ENCODE measurements around the gene MRPL10.

MRPL10 gene

DNA sequence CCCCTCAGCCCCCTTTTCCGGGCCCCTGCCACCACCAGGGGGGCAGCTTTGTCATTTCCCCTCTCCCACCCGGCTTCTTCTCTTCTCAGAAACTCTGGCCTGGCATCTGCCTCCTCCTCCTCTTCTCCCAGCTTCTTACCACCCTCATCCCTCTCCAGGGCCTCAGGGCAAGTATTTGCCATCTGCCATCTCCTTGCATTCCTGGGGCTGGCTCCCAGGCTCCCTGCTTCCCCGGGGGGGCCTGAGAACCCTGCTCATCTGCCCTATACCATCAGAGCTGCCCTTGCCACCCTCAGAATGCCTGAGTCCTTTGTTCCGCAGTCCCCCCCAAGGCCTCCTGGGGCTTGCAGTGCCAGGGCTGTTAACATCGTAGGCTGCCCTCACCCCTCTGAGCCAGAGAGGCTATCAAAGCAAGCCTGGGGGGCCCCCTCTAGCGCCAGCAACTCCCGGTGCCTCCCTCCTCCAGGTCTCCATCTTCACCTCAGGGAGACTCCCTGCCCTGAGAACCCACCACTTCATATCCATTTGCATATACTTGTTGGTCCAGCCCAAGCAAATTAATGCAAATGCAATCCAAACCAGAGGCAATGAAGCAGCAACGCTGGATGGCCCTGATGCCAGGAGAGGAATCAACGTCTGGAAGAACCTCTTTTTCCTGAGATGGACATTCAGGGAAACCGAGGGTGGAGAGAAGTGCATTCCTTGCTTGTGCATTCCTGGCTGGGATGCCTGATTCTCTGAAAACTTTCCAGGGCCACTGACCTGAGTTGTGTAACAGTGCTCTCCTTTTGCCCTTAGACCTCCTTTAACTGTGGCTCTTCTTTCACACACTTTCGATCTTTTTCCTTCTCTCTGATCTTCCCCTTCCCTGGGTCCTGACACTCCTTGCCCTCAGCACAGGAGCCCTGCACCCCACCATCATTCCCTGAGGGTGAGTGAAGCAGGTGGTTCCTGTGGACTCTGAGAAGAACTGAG, 44.0 kb upstream of the MRPL10 start:
- no peak overlapping the region for H3K27ac ChIP-seq
- no peak for TF ChIP-seq ZFX (IDR thresholded peaks at IDR 0.05; ENCODE audit: borderline replicate concordance)
- TF ChIP-seq, protein P1, sequence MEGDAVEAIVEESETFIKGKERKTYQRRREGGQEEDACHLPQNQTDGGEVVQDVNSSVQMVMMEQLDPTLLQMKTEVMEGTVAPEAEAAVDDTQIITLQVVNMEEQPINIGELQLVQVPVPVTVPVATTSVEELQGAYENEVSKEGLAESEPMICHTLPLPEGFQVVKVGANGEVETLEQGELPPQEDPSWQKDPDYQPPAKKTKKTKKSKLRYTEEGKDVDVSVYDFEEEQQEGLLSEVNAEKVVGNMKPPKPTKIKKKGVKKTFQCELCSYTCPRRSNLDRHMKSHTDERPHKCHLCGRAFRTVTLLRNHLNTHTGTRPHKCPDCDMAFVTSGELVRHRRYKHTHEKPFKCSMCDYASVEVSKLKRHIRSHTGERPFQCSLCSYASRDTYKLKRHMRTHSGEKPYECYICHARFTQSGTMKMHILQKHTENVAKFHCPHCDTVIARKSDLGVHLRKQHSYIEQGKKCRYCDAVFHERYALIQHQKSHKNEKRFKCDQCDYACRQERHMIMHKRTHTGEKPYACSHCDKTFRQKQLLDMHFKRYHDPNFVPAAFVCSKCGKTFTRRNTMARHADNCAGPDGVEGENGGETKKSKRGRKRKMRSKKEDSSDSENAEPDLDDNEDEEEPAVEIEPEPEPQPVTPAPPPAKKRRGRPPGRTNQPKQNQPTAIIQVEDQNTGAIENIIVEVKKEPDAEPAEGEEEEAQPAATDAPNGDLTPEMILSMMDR (IDR thresholded peaks at IDR 0.05): no peak

DNA sequence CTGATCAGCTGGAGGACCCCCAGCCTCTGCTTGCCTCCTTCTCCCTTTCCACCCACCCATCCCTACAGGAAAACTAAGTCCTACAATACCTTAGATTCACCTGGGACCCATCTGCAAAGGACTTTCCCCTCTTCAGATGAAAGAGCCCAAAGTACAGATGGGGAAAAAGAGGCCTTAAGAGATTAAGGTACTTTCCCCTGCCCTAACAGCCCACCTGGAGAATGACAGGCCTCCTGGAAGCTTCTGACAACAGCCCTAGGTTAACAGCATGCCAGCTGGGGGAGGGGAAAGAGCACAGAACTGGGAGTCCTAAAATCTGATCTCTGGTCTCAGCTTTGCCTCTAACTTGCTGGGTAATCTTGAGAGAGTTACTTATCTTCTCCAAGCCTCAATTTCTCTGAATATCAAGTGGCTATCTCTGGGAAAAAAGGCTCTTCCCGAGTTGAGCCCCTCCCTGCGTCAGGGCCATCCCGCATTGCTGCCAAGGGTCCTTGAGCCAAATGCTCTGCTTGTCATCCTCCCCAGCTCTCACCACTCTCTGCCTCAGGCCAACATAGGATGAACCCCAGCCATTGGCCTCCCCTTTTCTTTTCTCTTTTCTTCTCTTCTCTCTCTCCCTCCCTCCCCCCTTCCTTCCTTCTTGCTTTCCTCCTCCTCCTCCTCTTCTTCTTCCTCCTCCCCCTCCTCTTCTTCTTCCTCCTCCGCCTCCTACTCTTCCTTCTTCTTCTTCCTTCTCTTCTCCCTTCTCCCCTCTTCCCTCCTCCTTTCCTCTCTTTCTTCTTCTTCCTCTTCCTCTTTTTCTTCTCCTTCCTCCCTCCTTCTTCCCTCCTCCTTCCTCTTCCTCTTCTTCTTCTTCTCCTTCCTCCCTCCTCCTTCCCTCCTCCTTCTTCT, 42.1 kb upstream of the MRPL10 start:
- H3K27ac ChIP-seq: no peak overlapping the region
- TF ChIP-seq, protein P1 (IDR thresholded peaks at IDR 0.05): no peak
- TF ChIP-seq ZFX (IDR thresholded peaks at IDR 0.05; ENCODE audit: borderline replicate concordance): no peak

DNA sequence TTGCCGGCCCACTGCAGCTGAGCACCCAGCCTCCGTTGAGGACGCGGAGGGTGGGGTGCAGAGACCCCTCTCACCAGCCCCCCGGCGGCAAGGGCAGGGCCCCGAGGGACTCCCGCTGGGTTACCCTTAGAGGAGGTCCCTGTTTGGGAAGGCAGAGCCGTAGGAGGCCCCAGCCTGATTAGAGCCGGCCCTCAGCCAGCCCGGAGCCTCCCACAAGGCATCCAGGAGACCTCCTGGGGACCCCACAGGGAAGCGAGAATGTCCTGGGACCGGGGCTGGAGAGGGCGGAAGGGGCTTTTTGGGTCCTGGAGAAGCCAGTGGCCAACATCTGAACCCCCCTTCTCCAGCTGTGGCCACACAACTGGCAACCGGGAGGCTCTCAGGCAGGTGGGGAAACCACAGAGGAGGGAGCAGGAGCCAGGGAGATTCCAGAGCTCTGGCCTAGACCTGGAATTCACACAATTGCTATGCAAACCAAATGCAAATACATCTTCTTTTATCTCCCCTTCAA, 41.4 kb upstream of the MRPL10 start:
- no peak for TF ChIP-seq ZFX (IDR thresholded peaks at IDR 0.05; ENCODE audit: borderline replicate concordance)
- TF ChIP-seq, protein P1 (IDR thresholded peaks at IDR 0.05): no peak
- H3K27ac ChIP-seq: no peak overlapping the region

DNA sequence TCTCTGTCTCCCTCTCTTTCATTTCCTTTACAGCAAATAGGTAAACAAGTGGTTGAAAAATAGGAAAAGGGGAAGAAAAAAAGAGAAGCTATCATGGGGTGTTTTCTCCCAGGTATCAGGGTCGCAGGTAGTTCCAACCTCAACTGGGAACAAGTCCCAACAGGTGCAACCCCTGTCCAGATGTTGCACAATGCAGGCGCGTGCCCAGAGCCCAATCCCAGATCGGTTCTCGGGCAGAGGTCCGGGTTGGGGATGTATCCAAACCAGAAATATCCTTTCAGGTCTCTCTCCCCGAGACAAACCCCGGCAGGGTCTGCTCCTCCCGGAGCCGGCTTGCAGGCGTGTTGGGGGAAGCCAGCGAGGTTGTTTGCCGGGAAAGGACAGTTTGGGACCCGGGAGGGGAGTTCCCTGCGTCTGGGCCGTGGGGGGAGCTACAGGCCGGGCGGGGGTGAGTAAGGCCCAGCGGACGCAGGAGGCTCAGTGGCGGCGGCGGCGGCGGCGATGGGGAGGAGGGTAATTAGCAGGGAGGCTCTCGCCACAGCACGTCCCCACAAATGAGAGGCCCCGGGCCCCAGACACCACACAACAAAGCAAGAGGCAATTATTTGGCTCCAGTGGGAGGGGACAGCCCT, 40.8 kb upstream of the MRPL10 start:
- no peak overlapping the region for H3K27ac ChIP-seq

DNA sequence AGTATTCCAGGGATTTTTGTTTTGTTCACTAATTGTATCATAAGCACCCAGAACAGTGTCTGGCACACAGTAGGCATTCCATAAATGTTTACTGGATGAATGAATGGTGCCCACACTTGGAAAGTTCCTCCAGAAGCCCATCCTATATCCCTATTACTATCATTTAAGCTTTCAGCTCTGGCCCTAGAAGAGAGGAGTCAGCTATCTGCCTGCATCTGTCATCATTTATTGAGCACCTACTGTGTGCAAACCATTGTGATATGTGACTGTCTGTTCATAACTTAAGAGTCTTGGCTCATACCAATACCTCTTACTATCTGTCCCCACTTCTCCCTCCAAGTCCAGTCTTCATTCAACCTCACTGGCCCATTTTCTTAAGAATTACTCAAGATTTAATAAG, 39.7 kb upstream of the MRPL10 start:
- no peak overlapping the region for H3K27ac ChIP-seq
- TF ChIP-seq, protein P1 (IDR thresholded peaks at IDR 0.05): no peak
- no peak for TF ChIP-seq ZFX (IDR thresholded peaks at IDR 0.05; ENCODE audit: borderline replicate concordance)

More for the DNA sequence above, 40.8 kb upstream of the MRPL10 start:
- no peak for TF ChIP-seq ZFX (IDR thresholded peaks at IDR 0.05; ENCODE audit: borderline replicate concordance)
- TF ChIP-seq, protein P1 (IDR thresholded peaks at IDR 0.05): no peak

DNA sequence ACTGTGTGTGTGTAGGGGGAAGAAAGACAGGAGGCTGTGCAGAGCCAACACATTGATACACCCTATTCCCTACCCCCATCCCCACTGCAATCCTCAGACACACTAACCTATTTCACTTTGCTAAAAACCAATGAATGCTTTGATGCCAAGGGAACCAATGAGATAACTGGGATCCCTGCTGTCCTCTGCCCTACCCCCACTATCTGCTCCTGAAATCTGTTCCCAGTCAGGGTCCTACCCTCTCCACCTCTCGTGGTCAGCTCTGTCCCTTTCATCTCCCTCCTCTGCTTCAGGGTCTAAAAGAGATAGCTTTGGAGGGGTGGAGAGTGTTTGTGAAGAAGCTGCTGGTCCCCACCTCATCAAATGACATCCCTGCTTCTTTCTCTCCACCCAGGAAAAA, 38.7 kb upstream of the MRPL10 start:
- TF ChIP-seq ZFX (IDR thresholded peaks at IDR 0.05; ENCODE audit: borderline replicate concordance): no peak
- TF ChIP-seq, protein P1 (IDR thresholded peaks at IDR 0.05): no peak
- no peak overlapping the region for H3K27ac ChIP-seq

All from 22Rv1 (cell line).